ENCODE measurements around the gene SLC28A1. TPM values are rescaled to one million over a fixed set of nuclear protein-coding genes. Genes with fewer than 3 reads are reported as not detected.

Gene SLC28A1, protein sequence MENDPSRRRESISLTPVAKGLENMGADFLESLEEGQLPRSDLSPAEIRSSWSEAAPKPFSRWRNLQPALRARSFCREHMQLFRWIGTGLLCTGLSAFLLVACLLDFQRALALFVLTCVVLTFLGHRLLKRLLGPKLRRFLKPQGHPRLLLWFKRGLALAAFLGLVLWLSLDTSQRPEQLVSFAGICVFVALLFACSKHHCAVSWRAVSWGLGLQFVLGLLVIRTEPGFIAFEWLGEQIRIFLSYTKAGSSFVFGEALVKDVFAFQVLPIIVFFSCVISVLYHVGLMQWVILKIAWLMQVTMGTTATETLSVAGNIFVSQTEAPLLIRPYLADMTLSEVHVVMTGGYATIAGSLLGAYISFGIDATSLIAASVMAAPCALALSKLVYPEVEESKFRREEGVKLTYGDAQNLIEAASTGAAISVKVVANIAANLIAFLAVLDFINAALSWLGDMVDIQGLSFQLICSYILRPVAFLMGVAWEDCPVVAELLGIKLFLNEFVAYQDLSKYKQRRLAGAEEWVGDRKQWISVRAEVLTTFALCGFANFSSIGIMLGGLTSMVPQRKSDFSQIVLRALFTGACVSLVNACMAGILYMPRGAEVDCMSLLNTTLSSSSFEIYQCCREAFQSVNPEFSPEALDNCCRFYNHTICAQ
- total RNA-seq = 0.23 TPM

GRCh38 chr15:84883916-84884781 is at the start of gene SLC28A1:
Gene SLC28A1, plus strand, starts transcription at chr15:84884662. Its CDS starts 3,099 bp downstream, at chr15:84887761.

GRCh38 chr15:84981711-84982300 is 97.3 kb downstream of the SLC28A1 start, which contains the start of gene PDE8A:
Gene PDE8A, plus strand, starts transcription at chr15:84981856. Its CDS starts 307 bp downstream, at chr15:84982163.

Small RNA genes within 50 kb of the gene (small RNA-seq; reads per million reads assigned to genes)
- gene RF00402 = not detected
- gene RNU6-339P = not detected
- not detected for gene RNU6-796P

Other genes starting within 250 kb of the SLC28A1 start
- 33.0 TPM for gene WDR73, start 230.4 kb upstream of the SLC28A1 start, total RNA-seq
- 6.5 TPM for gene NMB, start 226.5 kb upstream of the SLC28A1 start, total RNA-seq
- 82.8 TPM for gene SEC11A, start 168.5 kb upstream of the SLC28A1 start, total RNA-seq
- gene ZNF592, start 136.1 kb upstream of the SLC28A1 start, total RNA-seq = 7.2 TPM
- 2.5 TPM for gene ALPK3, start 67.3 kb upstream of the SLC28A1 start, total RNA-seq
- 31.1 TPM for gene PDE8A, start 97.2 kb downstream of the SLC28A1 start, total RNA-seq

Measured in diencephalon (tissue), 1 donor.